NOMO-1 (cell line): ENCODE data around the gene AGBL4.

Experiments
- DNase-seq, 2 experiments: peaks; one replicate each; lab custom pipeline; 2025; ENCODE audit not compliant: unreplicated experiment in 2 of 2; lab: John Stamatoyannopoulos, UW

AGBL4 gene

DNA sequence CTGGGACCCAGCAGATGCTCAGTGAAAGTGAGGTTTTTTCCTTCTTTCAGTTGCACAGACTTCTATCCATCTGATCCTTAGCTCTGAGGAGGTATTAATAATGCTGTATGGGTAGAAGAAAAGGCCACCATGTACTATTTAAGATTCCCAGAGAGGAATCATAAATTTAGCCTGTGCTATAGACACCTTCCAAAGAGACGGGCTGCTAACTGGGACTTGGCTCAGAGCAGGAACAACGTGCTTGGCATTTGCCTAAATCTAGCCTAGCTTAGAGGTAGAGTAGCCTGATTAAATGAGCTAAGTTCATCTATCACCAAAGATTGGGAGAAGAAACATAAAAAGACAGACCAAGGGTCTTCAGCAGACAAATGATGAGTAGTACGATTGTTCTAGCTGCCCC, 1070.1 kb downstream of the AGBL4 start:
- no peak for DNase-seq

DNA sequence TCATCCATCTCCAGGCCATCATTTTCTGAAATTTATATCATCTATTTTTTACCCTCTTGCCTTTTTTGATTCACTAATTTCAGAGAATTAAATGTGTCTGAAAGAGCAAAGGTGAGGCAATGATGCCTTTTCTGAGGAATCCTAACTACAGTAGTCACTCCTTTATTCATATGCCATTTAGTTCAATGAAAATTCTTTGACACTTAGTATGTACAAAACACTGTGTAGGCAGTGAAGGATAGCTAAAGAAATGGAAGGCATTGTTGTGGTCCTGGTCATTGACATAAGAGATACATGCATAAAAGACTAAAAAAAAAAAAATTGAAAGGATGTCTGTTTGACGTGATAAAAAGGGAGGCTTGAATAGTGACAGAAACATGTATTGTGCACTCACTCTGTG, 1075.2 kb downstream of the AGBL4 start:
- no peak for DNase-seq

DNA sequence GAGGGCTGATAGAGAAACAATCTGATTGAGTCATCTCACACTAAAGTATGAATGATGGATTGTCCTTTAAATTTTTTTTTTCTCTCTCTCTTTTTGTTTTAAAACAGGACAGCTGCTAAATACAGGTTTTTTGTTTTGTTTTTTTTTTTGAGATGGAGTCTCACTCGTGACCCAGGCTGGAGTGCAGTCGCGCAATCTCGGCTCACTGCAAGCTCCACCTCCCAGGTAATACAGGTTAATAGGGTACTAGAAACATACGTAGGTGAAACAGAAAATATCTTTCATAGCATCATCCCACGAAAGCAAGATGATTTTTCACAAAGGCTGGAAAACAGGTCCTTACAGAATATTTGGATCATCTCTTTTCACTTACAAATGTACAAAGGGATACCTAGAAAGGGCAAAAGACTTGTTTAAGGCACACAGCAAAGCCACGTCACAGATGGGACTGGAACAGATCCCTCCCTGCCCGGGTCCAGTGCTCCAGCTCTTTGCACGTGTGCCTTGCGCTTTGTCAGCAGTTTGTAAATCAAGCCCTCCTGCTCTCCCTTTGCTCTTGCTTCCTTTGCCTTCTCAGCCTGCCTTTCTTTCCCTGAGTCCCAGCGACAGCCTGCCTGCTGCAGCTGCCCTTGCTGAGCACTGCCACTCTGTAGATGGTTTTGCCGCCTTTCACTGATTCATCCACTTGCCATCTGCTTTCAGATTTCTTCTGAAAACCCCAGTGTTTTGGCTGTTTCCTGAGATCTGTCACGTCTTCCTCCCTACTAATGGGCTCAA, 1075.8 kb downstream of the AGBL4 start:
- no peak for DNase-seq

DNA sequence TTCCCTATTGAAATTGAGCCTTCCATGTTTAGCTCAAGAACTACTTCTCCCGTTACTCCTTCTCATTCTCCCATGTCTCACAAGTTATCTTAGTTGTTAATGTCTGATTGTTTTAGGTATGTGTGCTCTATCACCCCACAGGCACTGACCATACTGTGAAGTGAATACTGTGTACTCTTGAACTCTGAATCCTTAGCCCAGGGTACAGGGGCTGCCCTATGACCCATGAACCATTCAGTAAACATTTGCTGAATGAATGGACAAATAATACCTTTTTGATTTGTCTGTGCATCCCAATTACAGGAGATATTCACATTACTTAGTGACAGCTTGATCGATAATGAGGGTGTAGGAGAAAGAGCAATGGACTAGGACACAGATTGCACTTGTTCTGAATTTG, 1077.7 kb downstream of the AGBL4 start:
- DNase-seq = no peak

DNA sequence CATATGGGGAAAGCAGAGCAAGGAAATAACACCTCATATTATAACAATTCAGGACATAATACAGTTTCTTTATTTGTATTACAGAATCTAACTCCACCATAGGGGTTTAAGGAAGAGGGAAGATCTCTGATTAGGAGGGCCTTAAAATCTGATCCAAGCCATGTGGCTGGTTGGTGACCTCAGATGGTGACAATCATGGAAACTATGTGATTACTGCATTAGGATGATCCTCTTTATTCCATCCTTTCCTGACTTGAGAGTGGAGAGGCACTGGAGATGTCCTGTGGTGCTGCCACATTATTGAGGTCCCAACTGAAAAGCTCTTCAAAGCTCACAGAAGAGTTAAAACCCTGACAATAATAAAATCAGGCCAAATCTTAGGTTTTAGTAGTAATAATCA, 1078.9 kb downstream of the AGBL4 start:
- DNase-seq = no peak

DNA sequence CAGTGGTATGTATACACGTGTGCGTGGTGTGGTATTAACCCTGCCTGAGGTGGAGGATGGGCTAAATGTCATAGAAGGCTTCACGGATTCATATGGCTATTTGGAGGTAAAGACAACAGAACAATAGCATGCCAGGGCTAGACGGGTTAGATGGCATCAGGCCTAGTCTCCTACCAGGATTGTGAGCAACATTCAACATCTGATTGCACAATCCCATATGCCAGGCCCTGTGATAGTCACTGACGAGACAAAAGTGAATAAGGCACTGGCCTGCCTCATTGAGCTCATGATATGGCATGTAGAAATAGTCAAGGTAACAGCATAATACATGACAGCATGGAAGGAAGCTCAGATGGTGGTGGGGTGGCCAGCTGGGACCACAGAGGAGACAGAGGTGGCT, 1079.9 kb downstream of the AGBL4 start:
- DNase-seq = no peak

DNA sequence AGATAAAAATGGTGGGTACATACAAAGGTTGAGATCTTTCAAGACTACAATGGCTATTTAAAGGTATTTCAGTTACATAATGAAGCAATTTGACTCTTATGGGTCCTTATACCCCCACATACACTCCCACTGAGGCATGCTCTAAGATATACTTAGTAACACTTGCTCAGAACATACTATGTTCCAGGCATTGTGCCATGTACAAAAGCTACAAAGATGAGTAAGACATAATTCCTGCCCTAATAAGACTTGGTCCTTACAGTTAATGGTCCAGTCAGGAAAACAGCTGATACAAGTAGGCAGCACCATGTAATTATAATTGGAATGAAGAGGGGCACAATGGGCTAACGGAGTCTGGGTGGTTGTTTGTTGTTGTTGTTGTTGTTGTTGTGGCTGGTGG, 1080.4 kb downstream of the AGBL4 start:
- DNase-seq = no peak

DNA sequence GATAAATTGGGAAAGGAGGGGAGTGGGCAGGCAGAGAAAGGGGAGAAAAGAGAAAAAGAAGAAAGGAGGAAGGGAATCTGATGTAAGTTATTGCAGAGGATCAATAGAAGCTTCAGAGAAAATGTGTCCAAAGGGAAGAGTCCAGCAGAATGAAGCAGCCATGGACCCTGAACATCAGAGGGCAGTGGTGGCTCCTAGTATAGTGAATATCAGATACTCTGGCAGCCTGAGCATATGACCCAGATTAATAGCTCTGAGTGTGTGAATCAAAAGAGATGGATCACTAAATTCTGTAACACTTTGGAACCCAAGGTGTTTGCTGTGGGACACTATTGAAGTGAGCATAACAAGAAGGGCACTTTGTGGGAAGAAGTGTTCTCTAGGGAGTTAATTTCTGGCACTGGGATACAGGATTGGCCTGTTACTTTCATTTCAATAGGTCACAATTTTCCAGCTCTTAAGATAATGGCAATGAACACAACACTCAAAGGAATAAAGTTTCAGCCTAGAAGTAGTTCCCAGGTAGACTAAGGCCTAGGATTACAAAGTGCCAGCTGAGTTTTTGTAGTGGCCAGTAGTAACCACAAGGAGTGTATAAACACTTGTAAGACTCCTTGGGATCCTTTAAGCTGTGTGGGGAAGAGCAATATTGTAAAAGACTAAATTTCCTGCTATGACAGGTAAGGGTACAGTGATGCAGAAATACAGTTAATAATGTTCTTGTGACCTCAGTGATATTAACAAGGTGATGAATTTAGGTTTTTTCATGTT, 1082.6 kb downstream of the AGBL4 start:
- DNase-seq = no peak

DNA sequence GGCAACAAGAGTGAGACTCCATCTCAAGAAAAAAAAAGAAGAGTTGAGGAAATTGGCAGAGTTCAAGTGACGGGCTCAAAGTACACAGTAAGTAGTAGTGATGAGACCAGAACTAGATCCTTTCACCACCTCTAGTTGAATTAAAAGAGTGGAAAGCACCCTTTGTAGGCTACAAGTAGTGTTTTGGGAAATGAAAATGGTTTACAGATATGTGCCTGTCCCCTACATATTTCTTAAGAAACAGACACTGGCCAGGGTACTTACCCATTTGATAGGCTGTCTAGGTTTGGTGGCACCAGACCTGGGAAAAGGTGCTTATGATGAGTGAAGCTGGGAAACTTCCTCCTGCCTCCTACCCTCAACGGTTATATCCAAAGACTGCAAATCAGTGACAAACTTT, 1083.4 kb downstream of the AGBL4 start:
- DNase-seq = no peak

DNA sequence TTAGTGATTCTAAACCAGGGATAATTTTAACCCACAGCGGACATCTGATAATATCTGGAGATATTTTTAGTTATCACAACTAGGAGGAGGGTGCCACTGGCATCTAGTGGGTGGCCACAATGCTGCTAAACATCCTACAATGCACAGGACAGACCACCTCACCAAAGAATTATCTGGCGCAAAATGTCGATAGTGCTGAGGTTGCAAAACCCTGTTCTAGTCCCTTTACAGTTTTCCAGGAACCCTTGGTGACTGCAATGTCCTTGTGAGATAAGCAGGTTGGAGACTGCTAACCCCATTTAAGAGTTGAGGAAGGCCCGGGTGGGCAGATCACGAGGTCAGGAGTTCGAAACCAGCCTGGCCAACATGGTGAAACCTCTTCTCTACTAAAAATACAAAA, 1083.9 kb downstream of the AGBL4 start:
- DNase-seq = no peak

DNA sequence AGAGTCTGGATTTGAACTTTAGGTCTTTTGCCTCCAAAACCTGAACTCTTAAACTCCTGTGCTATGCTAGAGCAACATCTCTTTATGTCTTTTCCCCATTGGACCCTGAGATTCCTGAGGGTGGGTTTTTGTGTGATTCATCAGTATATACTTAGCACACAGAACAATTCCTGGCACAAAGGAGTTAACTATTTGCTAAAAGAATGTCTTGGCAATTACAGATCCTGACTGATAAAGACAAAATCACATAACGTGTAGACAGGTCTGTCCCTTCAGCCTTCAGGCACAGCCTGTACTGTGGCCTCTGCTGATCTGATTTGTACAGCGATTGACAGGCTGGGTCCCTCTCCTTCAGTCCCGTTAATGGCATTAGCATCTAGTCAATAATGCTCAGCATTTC, 1084.7 kb downstream of the AGBL4 start:
- DNase-seq = no peak

DNA sequence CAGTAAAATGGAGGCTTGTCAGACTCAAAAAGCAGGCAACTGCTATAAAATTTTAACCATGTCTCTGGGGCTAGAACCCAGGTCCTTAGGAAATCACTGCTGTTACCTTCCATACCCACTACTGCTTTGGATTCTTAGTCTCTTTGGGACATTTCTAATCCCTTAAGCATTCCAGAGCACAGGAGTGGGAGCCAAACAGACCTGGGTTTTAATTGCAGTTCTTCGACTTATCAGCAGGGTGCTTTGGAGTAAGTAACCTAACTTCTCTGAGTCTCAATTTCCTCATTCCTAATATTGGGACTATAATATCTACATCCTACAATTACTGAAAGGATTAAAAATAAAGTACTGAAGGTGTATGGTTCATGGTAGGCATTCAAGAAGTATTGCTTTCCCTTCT, 1086.0 kb downstream of the AGBL4 start:
- no peak for DNase-seq

DNA sequence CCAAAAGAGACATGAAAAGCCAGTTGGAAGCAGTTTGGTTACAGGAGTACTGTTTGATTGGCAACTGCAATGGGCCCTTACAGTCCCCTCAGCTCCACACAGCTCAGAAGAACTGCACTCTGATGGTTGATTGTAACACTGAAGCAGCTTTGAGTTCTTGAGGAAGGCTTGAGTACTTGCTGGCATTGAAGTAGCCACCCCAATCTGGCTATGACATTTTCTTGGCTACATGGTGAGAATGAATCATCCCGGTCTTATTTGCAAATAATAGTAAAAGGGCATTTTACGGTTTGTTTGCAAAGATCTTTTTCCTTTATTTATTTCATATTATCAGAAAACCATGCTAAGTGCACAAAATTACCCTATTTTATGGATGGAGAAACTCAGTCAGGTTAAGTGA, 1087.3 kb downstream of the AGBL4 start:
- no peak for DNase-seq

DNA sequence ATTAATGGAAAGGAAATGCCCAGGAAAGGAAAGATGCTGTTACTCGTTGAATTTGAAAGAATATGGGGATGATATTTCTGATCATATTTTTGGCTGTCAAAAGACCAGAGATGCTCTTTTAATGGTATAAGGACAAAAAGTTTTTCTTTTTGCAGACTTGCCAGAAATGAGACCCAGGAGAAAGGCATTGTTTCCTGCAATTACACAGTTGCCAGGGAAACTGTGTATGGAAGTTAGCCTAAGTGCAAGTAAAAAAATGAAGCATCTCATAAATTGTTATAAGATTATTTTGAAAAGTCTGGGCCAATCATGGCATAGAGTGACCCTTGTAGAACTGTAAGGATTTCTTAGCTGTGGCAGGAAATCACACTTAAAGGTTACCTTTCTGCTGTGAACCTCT, 1091.4 kb downstream of the AGBL4 start:
- DNase-seq = no peak

DNA sequence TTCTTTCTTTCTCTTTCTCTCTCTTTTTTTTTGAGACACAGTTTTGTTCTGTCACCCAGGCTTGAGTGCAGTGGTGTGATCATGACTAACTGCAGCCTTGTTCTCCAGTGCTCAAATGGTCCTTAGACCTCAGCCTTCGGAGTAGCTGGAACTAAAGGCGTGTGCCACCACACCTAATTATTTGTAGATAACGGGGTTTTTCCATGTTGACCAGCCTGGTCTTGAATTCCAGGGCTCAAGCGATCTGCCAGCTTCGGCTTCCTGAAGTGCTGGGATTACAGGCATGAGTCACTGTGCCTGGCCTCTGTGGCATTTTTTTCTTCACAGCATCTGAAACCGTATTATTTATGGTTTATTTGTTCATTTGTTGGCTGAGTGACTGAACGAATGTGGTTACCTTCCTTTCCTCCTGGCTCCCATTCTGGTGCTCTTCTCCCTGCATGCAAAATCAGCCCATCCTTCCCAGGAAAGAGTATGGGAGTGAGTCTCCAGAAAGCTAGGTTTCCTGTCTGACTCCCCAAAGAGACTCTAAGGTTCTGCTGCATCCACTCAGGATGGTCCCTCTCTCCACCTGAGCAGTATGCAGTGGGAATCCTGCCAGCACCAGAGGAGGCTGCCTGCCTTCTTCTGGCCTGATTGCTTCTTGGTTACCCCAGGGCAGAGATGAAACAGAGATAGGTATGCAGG, 1092.1 kb downstream of the AGBL4 start:
- DNase-seq = no peak

DNA sequence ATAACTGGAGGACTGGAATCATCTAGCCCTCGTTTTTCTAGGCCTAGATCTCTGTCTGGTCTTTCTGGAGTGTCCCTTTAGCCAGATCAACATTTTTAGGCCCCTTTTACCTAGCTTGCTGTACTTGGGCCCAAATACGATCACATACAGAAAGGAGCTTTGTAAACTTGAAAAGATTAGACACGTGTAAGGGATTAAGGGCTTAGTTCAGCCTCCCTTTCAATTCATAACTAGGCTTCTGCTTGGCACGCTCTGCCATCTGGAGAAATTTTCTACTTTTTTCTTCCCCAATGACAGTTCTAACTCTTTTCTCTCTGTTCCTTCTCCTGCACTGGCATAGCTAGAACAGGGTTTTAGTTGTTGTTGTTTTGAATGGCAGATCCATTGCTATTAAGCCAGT, 1093.7 kb downstream of the AGBL4 start:
- DNase-seq = no peak

DNA sequence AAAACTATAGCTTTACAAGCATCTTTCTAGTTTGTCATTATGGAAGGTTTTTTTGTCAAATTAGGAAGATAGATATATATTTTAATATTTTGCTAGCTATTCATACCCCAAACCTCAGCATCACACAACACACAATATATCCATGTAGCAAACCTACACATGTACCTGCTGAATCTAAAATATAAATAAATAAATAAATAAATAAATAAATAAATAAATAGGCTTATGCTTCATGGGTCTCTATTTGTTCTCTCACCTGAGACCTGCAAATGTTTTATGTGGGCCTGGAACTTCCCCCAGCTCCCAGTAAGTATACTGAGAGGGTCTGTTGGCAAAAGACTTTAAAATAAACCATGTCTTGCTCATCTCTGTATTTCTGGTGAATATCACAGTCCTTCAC, 1099.7 kb downstream of the AGBL4 start:
- no peak for DNase-seq

DNA sequence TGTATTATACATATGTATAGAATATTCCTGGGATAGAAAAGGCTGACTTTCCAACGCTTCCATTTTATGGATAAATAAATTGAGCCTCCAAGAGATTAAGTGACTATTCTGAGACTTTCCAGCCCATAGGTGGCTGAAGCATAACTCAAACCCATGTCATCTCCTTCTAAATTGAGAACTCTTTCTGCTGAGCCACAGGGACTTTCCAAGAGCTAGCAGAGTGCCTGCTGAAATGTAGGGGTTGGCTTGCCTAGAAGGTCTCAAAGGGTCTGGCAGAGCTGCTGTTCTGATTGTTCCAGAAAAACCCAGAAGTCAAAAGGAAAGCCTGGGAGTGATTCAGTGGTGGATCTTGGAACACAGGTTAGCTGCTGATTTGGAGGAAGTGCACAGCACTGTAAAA, 1100.6 kb downstream of the AGBL4 start:
- no peak for DNase-seq

DNA sequence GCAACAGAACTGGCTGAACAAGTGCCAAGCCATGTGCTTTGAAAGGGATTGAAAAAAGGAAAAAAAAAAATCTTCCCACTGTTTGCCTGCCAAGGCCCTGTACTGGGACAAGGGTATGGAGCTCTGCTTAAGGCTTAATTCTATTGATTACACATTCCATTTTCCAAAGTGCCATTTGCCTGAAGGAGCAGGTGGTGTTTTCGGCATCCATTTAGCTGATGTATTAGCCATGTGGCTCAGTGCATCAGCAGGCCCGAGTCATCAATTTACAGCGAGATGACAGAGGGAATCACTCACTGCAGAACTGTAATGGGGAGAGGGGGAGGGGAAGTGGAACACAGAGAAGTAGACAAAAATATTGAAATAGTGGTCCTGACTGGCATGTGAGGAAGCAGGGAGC, 1102.9 kb downstream of the AGBL4 start:
- DNase-seq = no peak

DNA sequence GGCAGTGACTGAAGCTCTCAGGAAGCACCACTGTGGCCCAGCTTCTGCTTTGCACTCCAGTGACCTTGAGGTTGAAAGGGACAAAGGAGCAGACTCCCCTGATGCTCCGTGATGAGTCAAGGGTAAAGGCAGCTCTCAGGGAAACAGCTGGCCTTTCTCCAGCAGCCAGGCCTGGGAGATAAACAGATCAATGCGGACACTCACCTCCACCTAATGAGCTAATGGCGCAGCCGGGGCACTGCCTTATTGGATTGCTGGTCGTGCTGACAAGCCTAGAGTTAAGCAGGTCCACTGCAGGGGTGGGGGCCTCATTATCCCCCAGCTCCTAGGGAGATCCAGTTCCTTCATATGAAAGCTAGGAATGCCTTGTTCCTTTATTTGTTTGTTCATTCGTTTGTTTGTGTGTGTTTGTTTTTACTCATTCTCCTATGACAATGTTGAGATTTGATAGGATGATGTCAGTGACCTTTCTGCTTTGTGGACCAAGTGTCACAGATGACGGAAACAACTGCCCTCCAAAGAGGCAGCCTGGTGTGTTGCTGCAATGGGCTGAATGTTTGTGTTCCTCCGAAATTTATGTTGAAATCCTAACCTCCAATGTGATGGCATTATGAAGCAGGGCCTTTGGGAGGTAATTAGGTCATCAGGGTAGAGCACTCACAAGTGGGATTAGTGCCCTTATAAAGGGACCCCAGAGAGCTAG, 1105.7 kb downstream of the AGBL4 start:
- DNase-seq = no peak

DNA sequence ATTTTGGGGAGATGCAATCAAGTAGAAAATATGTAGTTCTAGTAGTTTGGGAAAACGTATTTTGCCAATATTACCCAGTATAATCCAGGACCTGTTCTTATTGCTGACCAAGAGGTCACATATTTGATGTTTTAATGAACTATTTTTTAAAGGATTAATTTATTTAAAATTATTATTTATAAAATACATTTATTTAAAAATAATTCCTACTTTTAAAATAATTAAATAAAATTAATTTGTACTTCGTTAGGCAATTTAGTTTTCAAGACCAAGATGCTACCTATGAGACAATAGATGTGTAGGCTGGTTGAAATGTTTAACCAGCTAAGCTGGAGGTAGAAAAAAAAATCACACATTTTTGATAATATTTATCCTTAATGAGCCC, 1106.7 kb downstream of the AGBL4 start:
- no peak for DNase-seq
